OCI-LY7 (cell line): Measurements from ENCODE around the gene ANKRD11. TPM values are rescaled to one million over a fixed set of nuclear protein-coding genes. Genes with fewer than 3 reads are reported as not detected.

Experiments used
- BruUV-seq: library from RNA; stranded (reverse); fragments of 400-500 nt; replicated peaks from 2 replicates; lab custom pipeline; 2021; lab: Mats Ljungman, UMichigan
- CTCF ChIA-PET: fragments of 300-600 bp; sonication (Branson Sonifier 250); formaldehyde crosslinking; loops from one replicate; lab custom pipeline; 2022; ENCODE audit warnings: antibody characterized with exemption; ENCODE audit not compliant: unreplicated experiment; lab: Charles Lee
- POLR2A ChIA-PET: fragments of 300-600 bp; sonication (Branson Sonifier 250); formaldehyde crosslinking; loops from one replicate; lab custom pipeline; 2022; ENCODE audit warnings: antibody characterized with exemption; lab: Charles Lee
- DNase-seq: peaks from one replicate; pipeline ENCODE4 v3.0.0-alpha.2; 2015; ENCODE audit warnings: low spot score
- H2AFZ ChIP-seq: fragments of 200-600 bp; sonication (generic), shearing (Covaris generic); 2 replicates; pipeline ENCODE4 v1.6.1; 2014; ENCODE audit warnings: mild to moderate bottlenecking, antibody characterized with exemption, low read length, moderate library complexity
- H3K27ac ChIP-seq: fragments of 200-600 bp; sonication (generic); 2 replicates; pipeline ENCODE4 v1.5.1; 2014; ENCODE audit warnings: mixed run types, low read depth, mild to moderate bottlenecking, moderate library complexity, low read length, inconsistent platforms; ENCODE audit not compliant: poor library complexity, severe bottlenecking
- H3K36me3 ChIP-seq: fragments of 200-600 bp; sonication (generic); 2 replicates; pipeline ENCODE4 v1.6.1; 2014; ENCODE audit warnings: mild to moderate bottlenecking, antibody characterized with exemption, low read length, moderate library complexity, mixed read lengths; ENCODE audit not compliant: insufficient read depth
- H3K4me1 ChIP-seq: fragments of 200-600 bp; sonication (generic); 2 replicates; pipeline ENCODE4 v1.5.1; 2014; ENCODE audit warnings: mild to moderate bottlenecking, low read length; ENCODE audit not compliant: insufficient read depth, poor library complexity, severe bottlenecking
- H3K4me2 ChIP-seq: fragments of 200-600 bp; sonication (generic); 2 replicates; pipeline ENCODE4 v1.6.1; 2014; ENCODE audit warnings: mild to moderate bottlenecking, low read length
- H3K4me3 ChIP-seq: fragments of 200-600 bp; sonication (generic); 2 replicates; pipeline ENCODE4 v1.5.1; 2014; ENCODE audit warnings: mild to moderate bottlenecking, low read depth, low read length; ENCODE audit not compliant: poor library complexity, severe bottlenecking
- H3K79me2 ChIP-seq: fragments of 200-600 bp; sonication (generic); 2 replicates; pipeline ENCODE4 v1.6.1; 2016; ENCODE audit warnings: low read depth, mild to moderate bottlenecking, low read length, moderate library complexity, mixed read lengths; ENCODE audit not compliant: insufficient read depth
- H3K9me2 ChIP-seq: fragments of 200-600 bp; sonication (generic); 2 replicates; pipeline ENCODE4 v1.6.1; 2016; ENCODE audit warnings: mild to moderate bottlenecking, low read length, mixed read lengths; ENCODE audit not compliant: insufficient read depth
- H3K9me3 ChIP-seq: fragments of 200-600 bp; sonication (generic); 2 replicates; pipeline ENCODE4 v1.6.1; 2014; ENCODE audit warnings: mild to moderate bottlenecking, mixed run types, low read length, mixed read lengths
- H4K20me1 ChIP-seq: fragments of 200-600 bp; sonication (generic); 2 replicates; pipeline ENCODE4 v1.6.1; 2014; ENCODE audit warnings: mild to moderate bottlenecking, antibody characterized with exemption, low read length, moderate library complexity, mixed read lengths; ENCODE audit not compliant: insufficient read depth
- CTCF ChIP-seq: fragments of 200-600 bp; sonication (generic); conservative IDR thresholded peaks from 2 replicates; pipeline ENCODE4 v1.5.1; 2014; ENCODE audit warnings: mild to moderate bottlenecking, antibody characterized with exemption, low read length, moderate library complexity, mixed read lengths
- EZH2phosphoT487 ChIP-seq: fragments of 200-600 bp; sonication (generic); IDR thresholded peaks from 2 replicates; pipeline ENCODE4 v1.6.1; 2018; ENCODE audit warnings: low read depth, borderline replicate concordance, mild to moderate bottlenecking, mixed run types, antibody characterized with exemption, low read length, moderate library complexity, mixed read lengths
- intact Hi-C: fragments of 100-400 bp; cut with micrococcal nuclease; formaldehyde crosslinking; loops from one replicate; pipeline ENCODE4 v1.10.0; 2022; ENCODE audit not compliant: unreplicated experiment
- total RNA-seq, 2 experiments: library from RNA; depleted of rRNA in 1 of 2; stranded (reverse); fragments of >200 nt in 1 of 2; shearing (Covaris generic) in 1 of 2; gene quantifications; 2 replicates each; pipeline ENCODE4 v1.2.3, GENCODE V29; 2014 to 2022

Gene ANKRD11
- total RNA-seq, 2 experiments from 2014 or later: 89.1 to 251 TPM

- intact Hi-C loops: no loop called here
- CTCF ChIA-PET: no interaction called here
- DNase-seq: no peak
- TF ChIP-seq CTCF (no peak), EZH2phosphoT487 (no peak)
- BruUV-seq: no TSS peak
- H3K9me2 ChIP-seq: no peaks in the 10 kb centered on the region
- peaks cover 32% of the 10 kb centered on the region for H3K4me1 ChIP-seq
- no peak overlapping the region for H3K4me3 ChIP-seq
- H3K36me3 ChIP-seq: peaks cover 23% of the 10 kb centered on the region
- no peaks in the 10 kb centered on the region for H3K9me3 ChIP-seq
- no peak overlapping the region for H3K27ac ChIP-seq
- POLR2A ChIA-PET: interaction anchor here (0.6 kb wide), 1 partner anchor 1456 kb away, joined by 3 read pairs; no protein-coding TSS in a partner anchor
- no peak overlapping the region for H2AFZ ChIP-seq
- H3K79me2 ChIP-seq: peaks cover 90% of the 10 kb centered on the region
- no peak overlapping the region for H3K4me2 ChIP-seq
- H4K20me1 ChIP-seq: peaks cover 34% of the 10 kb centered on the region
These were observed 138.7 kb downstream of the ANKRD11 start for GRCh38 chr16:89351645-89352044.

DNA sequence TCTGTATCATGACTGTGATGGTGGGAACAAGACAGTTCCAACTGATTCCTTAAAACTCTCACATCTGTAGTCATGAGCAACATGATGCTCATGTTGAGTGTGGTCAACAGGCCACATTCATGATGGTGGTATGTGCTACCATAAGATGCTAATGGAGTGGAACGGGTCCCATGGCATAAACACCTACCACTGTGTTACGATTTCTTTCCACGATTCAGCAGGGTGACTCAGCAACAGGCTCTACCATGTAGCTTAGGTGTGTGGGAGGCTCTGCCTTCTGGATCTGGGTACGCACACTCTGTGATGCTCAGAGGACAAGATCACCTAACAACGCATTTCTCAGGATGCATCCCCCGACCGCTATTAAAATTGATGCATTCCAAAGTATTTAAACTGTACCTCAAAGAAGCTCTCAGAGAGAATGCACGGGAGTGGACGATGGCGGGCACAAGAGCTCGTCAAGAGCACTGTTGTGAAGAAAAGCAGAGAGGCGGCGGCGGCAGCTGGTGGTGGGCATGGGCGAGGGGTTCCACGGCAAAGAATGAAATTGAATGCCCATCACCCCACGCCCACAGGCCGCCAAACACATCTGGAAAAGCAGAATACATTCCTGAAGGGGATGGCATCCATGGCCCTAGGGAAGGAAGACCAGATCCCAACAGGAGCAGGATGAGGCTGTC lies 139.5 kb downstream of the ANKRD11 start:
- no TSS peak for BruUV-seq
- DNase-seq: no peak
- ChIA-PET POLR2A (interaction anchor here (0.6 kb wide), 1 partner anchor 1455 kb away, joined by 3 read pairs; no protein-coding TSS in a partner anchor), CTCF (no interaction called here)
- no peaks in the 10 kb centered on the region for H3K9me3 ChIP-seq
- intact Hi-C loops: no loop called here
- peaks cover 92% of the 10 kb centered on the region for H3K79me2 ChIP-seq
- H3K27ac ChIP-seq: no peak overlapping the region
- H4K20me1 ChIP-seq: peaks cover 30% of the 10 kb centered on the region
- H3K9me2 ChIP-seq: no peaks in the 10 kb centered on the region
- no peak overlapping the region for H3K4me2 ChIP-seq
- peaks cover 22% of the 10 kb centered on the region for H3K36me3 ChIP-seq
- no peak for TF ChIP-seq CTCF
- no peak for TF ChIP-seq EZH2phosphoT487
- no peak overlapping the region for H2AFZ ChIP-seq
- H3K4me3 ChIP-seq: no peak overlapping the region
- peaks cover 32% of the 10 kb centered on the region for H3K4me1 ChIP-seq

DNA sequence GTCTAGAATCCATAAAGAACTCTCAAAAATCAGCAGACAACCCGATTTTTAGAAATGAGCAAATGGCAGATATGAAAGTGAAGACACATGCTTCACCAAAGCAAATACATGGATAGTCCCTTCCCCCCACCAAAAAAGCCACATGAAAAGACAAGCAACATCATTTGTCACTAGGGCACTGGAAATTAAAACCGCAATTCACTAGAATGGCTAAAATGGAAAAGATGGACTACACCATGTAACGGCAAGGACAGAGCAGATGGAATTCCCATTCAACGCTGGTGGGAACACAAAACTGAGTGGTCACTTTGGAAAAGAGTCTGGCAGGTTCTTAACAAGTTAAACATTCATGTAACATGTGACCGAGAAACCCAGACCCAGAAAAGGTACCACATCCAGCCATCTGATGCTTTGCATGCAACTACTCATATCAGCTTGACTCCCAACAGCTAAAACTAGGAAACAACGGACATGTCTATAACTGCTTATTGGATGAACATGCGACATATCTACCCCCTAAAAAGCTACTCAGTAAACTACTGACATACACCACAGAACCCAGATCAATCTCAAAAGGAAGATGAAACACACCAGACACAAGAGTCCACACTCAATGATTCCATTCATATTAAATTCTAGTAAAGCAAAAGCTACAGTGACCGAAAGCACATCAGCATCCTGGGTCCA lies 140.3 kb downstream of the ANKRD11 start:
- POLR2A ChIA-PET: no interaction called here
- peaks cover 32% of the 10 kb centered on the region for H3K4me1 ChIP-seq
- no TSS peak for BruUV-seq

More for the DNA sequence above, 140.3 kb downstream of the ANKRD11 start:
- no peak overlapping the region for H3K4me3 ChIP-seq
- no peak overlapping the region for H2AFZ ChIP-seq
- H3K79me2 ChIP-seq: peaks cover 92% of the 10 kb centered on the region
- peaks cover 23% of the 10 kb centered on the region for H4K20me1 ChIP-seq
- H3K4me2 ChIP-seq: peak overlapping the region; percentile 46
- no peaks in the 10 kb centered on the region for H3K9me2 ChIP-seq
- CTCF ChIA-PET: no interaction called here
- H3K9me3 ChIP-seq: no peaks in the 10 kb centered on the region
- H3K36me3 ChIP-seq: peaks cover 15% of the 10 kb centered on the region
- intact Hi-C loops: no loop called here
- DNase-seq: no peak
- H3K27ac ChIP-seq: peak overlapping the region; percentile 12
- TF ChIP-seq EZH2phosphoT487: no peak
- no peak for TF ChIP-seq CTCF
